Keratinocyte (primary cell): Measurements from ENCODE around the gene CCNY. TPM values are rescaled to one million over a fixed set of nuclear protein-coding genes. Genes with fewer than 3 reads are reported as not detected.
"Not testable (repeated sequence)": the region's sequence is repeated elsewhere in the genome, so short reads cannot be mapped to it uniquely, and the experiment has no call there.

Source experiments
- DNase-seq: peaks from one replicate; pipeline ENCODE4 v3.0.0-alpha.2; 2011; ENCODE audit warnings: low read depth, missing footprints, low spot score
- FAIRE-seq: peaks from 2 replicates; lab custom pipeline; 2011; peaks lifted over from hg19 to GRCh38; lab: Jason Lieb, UNC
- H2AFZ ChIP-seq: 2 replicates; pipeline ENCODE4 v1.6.0; 2012; ENCODE audit warnings: low read length, control low read depth, inconsistent platforms; ENCODE audit not compliant: control insufficient read depth
- H3K27ac ChIP-seq: 2 replicates; pipeline ENCODE4 v1.5.1; 2011; ENCODE audit warnings: low read length; ENCODE audit not compliant: control insufficient read depth, insufficient read depth
- H3K27me3 ChIP-seq: 3 replicates; pipeline ENCODE4 v1.6.0; 2011; ENCODE audit warnings: low read length; ENCODE audit not compliant: control insufficient read depth, insufficient read depth; ENCODE audit errors: extremely low read depth
- H3K36me3 ChIP-seq, 2 experiments: 2 replicates in 1 of 2; 3 replicates in 1 of 2; pipeline ENCODE4 v1.5.1; 2011; ENCODE audit warnings: low read length in 2 of 2, mild to moderate bottlenecking in 1 of 2; ENCODE audit not compliant: control insufficient read depth in 2 of 2, insufficient read depth in 2 of 2; ENCODE audit errors: extremely low read depth in 1 of 2
- H3K4me1 ChIP-seq: 3 replicates; pipeline ENCODE4 v1.5.1; 2011; ENCODE audit warnings: low read length; ENCODE audit not compliant: control insufficient read depth, insufficient read depth; ENCODE audit errors: extremely low read depth
- H3K4me2 ChIP-seq: 3 replicates; pipeline ENCODE4 v1.6.0; 2011; ENCODE audit warnings: low read depth, low read length; ENCODE audit not compliant: control insufficient read depth, insufficient read depth; ENCODE audit errors: extremely low read depth
- H3K4me3 ChIP-seq, 3 experiments: fragments of 200-600 bp in 1 of 3; sonication (generic) in 1 of 3; 2 replicates in 2 of 3; 3 replicates in 1 of 3; pipeline ENCODE4 v1.5.1; 2011 to 2016; ENCODE audit warnings: low read length in 3 of 3, mild to moderate bottlenecking in 3 of 3, control low read depth in 2 of 3, inconsistent platforms in 1 of 3, low read depth in 1 of 3, mixed read lengths in 1 of 3, mixed run types in 1 of 3, moderate library complexity in 1 of 3; ENCODE audit not compliant: control insufficient read depth in 2 of 3, insufficient read depth in 2 of 3; ENCODE audit errors: extremely low read depth in 1 of 3
- H3K79me2 ChIP-seq: 2 replicates; pipeline ENCODE4 v1.6.0; 2012; ENCODE audit warnings: low read length; ENCODE audit not compliant: control insufficient read depth, insufficient read depth
- H3K9ac ChIP-seq: 3 replicates; pipeline ENCODE4 v1.6.0; 2011; ENCODE audit warnings: low read length; ENCODE audit not compliant: control insufficient read depth, insufficient read depth; ENCODE audit errors: extremely low read depth
- H3K9me1 ChIP-seq: 3 replicates; pipeline ENCODE4 v1.6.0; 2011; ENCODE audit warnings: low read length; ENCODE audit not compliant: control insufficient read depth, insufficient read depth; ENCODE audit errors: extremely low read depth
- H3K9me3 ChIP-seq: 2 replicates; pipeline ENCODE4 v1.5.1; 2012; ENCODE audit warnings: low read depth, low read length; ENCODE audit not compliant: control insufficient read depth
- H4K20me1 ChIP-seq: 3 replicates; pipeline ENCODE4 v1.6.0; 2011; ENCODE audit warnings: low read length; ENCODE audit not compliant: control insufficient read depth, insufficient read depth; ENCODE audit errors: extremely low read depth
- CTCF ChIP-seq, 3 experiments: IDR thresholded peaks in 1 of 3; conservative IDR thresholded peaks in 1 of 3; optimal IDR thresholded peaks in 1 of 3; 2 replicates in 2 of 3; 3 replicates in 1 of 3; pipeline versions ENCODE3 to v1.5.1; 2011; ENCODE audit warnings: low read length in 3 of 3, mild to moderate bottlenecking in 3 of 3, moderate library complexity in 2 of 3, control low read depth in 1 of 3, inconsistent platforms in 1 of 3; ENCODE audit not compliant: insufficient read depth in 2 of 3; ENCODE audit errors: extremely low read depth in 1 of 3
- EZH2 ChIP-seq: IDR thresholded peaks from one replicate; pipeline ENCODE4 v1.6.1; 2012; ENCODE audit warnings: inconsistent platforms, mild to moderate bottlenecking, low read length, moderate library complexity
- dilution Hi-C: fragments of 300-500 bp; cut with MboI; formaldehyde crosslinking; loops from one replicate; pipeline ENCODE4 v1.7.0; 2020; ENCODE audit warnings: low sequenced_read_pairs; ENCODE audit not compliant: extremely low pct_ligation_motif_present
- polyA plus RNA-seq, 5 experiments: library from polyadenylated mRNA; depleted of rRNA in 3 of 5; stranded (reverse) in 3 of 5; stranded (forward) in 1 of 5; unstranded in 1 of 5; fragments of >200 nt; gene quantifications; 1 replicate in 1 of 5; 2 replicates in 3 of 5; 3 replicates in 1 of 5; pipeline versions ENCODE4 v1.2.1 to v1.2.3, GENCODE V29; 2011 to 2012; ENCODE audit warnings: missing spikeins in 2 of 5, low read depth in 1 of 5, low replicate concordance in 1 of 5

CCNY gene
- polyA plus RNA-seq, 1 donor (not counting 4 experiments of a cell fraction or from before 2014, with no cell fraction given), result 58.9 TPM

- Histone ChIP-seq H3K9me3 (no peaks in the 10 kb centered on the region), H3K27ac (no peak overlapping the region), H3K4me3 (no peak overlapping the region), H3K4me1 (peaks cover 9% of the 10 kb centered on the region), H3K9me1 (no peaks in the 10 kb centered on the region), H3K36me3 (no peaks in the 10 kb centered on the region), H3K9ac (no peak overlapping the region), H3K4me2 (no peak overlapping the region), H3K79me2 (no peaks in the 10 kb centered on the region), H2AFZ (no peak overlapping the region), H3K27me3 (no peaks in the 10 kb centered on the region), H4K20me1 (no peaks in the 10 kb centered on the region)
- dilution Hi-C loops, result no loop called here
- no peak for FAIRE-seq
- DNase-seq, result no peak
- no peak for TF ChIP-seq EZH2
- TF ChIP-seq CTCF (optimal IDR thresholded peaks at IDR 0.05 in 1 of 3, IDR thresholded peaks at IDR 0.05 in 1 of 3, conservative IDR thresholded peaks at IDR 0.05 in 1 of 3; ENCODE audit: extremely low read depth in 1 of 3, insufficient read depth in 2 of 3, low read length in 3 of 3), result no peak
These were observed 27.5 kb upstream of the CCNY start for GRCh38 chr10:35308809-35309208.

GRCh38 chr10:35314142-35314541 is 22.2 kb upstream of the CCNY start:
- H3K9me1 ChIP-seq, H3K27ac ChIP-seq, dilution Hi-C loops, H3K4me3 ChIP-seq, DNase-seq, H2AFZ ChIP-seq, H3K9ac ChIP-seq, FAIRE-seq, H3K79me2 ChIP-seq, H3K9me3 ChIP-seq, H4K20me1 ChIP-seq, H3K27me3 ChIP-seq, H3K4me2 ChIP-seq, H3K36me3 ChIP-seq, H3K4me1 ChIP-seq: not testable (repeated sequence)

GRCh38 chr10:35315235-35315634 is 21.1 kb upstream of the CCNY start:
- FAIRE-seq, H3K9ac ChIP-seq, dilution Hi-C loops: not testable (repeated sequence)

More at GRCh38 chr10:35315235-35315634, 21.1 kb upstream of the CCNY start:
- not testable (repeated sequence) for H2AFZ ChIP-seq, H3K79me2 ChIP-seq, H3K27ac ChIP-seq, H3K4me2 ChIP-seq, H3K4me1 ChIP-seq, H3K9me3 ChIP-seq, DNase-seq, H3K27me3 ChIP-seq, H3K36me3 ChIP-seq, H3K4me3 ChIP-seq, H4K20me1 ChIP-seq, H3K9me1 ChIP-seq
